Breast epithelium (tissue), 3 donors: ENCODE measurements around the gene PCDHA1.

Experiments used
- POLR2A ChIP-seq: fragments of 450-650 bp; IDR thresholded peaks from one replicate; pipeline ENCODE4 v1.6.1; 2016; ENCODE audit warnings: antibody characterized with exemption, mild to moderate bottlenecking, moderate library complexity
- POLR2AphosphoS5 ChIP-seq, 3 donors: sonication (generic); formaldehyde crosslinking; IDR thresholded peaks; one replicate each; pipeline ENCODE4 v1.6.1; 2017; ENCODE audit warnings: antibody characterized with exemption in 3 of 3
- TF ChIP-seq, protein P1 (sequence below), 3 donors: fragments of 450-650 bp; IDR thresholded peaks; one replicate each; pipeline ENCODE4 v1.5.1; 2016 to 2017; ENCODE audit warnings: antibody characterized with exemption in 3 of 3, mild to moderate bottlenecking in 3 of 3, moderate library complexity in 3 of 3

DNA sequence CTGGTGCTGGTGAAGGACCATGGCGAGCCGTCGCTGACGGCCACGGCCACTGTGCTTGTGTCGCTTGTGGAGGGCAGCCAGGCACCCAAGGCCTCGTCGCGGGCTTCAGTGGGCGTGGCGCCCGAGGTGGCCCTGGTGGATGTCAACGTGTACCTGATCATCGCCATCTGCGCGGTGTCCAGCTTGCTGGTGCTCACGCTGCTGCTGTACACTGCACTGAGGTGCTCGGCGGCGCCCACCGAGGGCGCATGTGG, 72.0 kb downstream of the PCDHA1 start:
- TF ChIP-seq POLR2AphosphoS5 (IDR thresholded peaks at IDR 0.05) (no peak), POLR2A (no peak)
- TF ChIP-seq, protein P1, sequence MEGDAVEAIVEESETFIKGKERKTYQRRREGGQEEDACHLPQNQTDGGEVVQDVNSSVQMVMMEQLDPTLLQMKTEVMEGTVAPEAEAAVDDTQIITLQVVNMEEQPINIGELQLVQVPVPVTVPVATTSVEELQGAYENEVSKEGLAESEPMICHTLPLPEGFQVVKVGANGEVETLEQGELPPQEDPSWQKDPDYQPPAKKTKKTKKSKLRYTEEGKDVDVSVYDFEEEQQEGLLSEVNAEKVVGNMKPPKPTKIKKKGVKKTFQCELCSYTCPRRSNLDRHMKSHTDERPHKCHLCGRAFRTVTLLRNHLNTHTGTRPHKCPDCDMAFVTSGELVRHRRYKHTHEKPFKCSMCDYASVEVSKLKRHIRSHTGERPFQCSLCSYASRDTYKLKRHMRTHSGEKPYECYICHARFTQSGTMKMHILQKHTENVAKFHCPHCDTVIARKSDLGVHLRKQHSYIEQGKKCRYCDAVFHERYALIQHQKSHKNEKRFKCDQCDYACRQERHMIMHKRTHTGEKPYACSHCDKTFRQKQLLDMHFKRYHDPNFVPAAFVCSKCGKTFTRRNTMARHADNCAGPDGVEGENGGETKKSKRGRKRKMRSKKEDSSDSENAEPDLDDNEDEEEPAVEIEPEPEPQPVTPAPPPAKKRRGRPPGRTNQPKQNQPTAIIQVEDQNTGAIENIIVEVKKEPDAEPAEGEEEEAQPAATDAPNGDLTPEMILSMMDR (IDR thresholded peaks at IDR 0.05): no peak
